Upper lobe of left lung (tissue), 6 donors: ENCODE measurements around the gene SLC4A7. TPM values are rescaled to one million over a fixed set of nuclear protein-coding genes. Genes with fewer than 3 reads are reported as not detected.

Source experiments
- ATAC-seq, 2 donors: fragments of 200-7000 bp; cut with Tn5 transposase; one replicate each; pipeline ENCODE4 v1.9.1; 2022; ENCODE audit warnings: mild to moderate bottlenecking in 2 of 2, moderate library complexity in 2 of 2; ENCODE audit not compliant: low FRiP score in 2 of 2
- DNase-seq, 2 donors: peaks; one replicate each; pipeline ENCODE4 v3.0.0-alpha.2; 2019 to 2020
- H3K27ac ChIP-seq, 4 donors: fragments of 200-600 bp; sonication (generic); one replicate each; pipeline ENCODE4 v1.5.1; 2016 to 2019
- H3K27me3 ChIP-seq, 4 donors: fragments of 200-600 bp; sonication (generic); one replicate each; pipeline ENCODE4 v1.5.1; 2017 to 2019
- H3K36me3 ChIP-seq, 4 donors: fragments of 200-600 bp; sonication (generic); one replicate each; pipeline ENCODE4 v1.5.1; 2016 to 2019
- H3K4me1 ChIP-seq, 4 donors: fragments of 200-600 bp; sonication (generic); one replicate each; pipeline ENCODE4 v1.5.1; 2018 to 2019
- H3K4me3 ChIP-seq, 4 donors: fragments of 200-600 bp; sonication (generic); one replicate each; pipeline ENCODE4 v1.5.1; 2017 to 2019; ENCODE audit warnings: mild to moderate bottlenecking in 2 of 4, moderate library complexity in 1 of 4
- H3K9me3 ChIP-seq, 4 donors: fragments of 200-600 bp; sonication (generic); one replicate each; pipeline ENCODE4 v1.5.1; 2018 to 2019
- EP300 ChIP-seq, 4 donors: sonication (generic); formaldehyde crosslinking; IDR thresholded peaks; one replicate each; pipeline ENCODE4 v1.5.1; 2017; ENCODE audit warnings: antibody characterized with exemption in 4 of 4, control low read depth in 2 of 4
- POLR2A ChIP-seq, 4 donors: fragments of 450-650 bp; IDR thresholded peaks; one replicate each; pipeline ENCODE4 v1.5.1; 2016 to 2017; ENCODE audit warnings: antibody characterized with exemption in 4 of 4, mild to moderate bottlenecking in 2 of 4
- POLR2AphosphoS5 ChIP-seq, 2 donors: sonication (generic); formaldehyde crosslinking; IDR thresholded peaks; one replicate each; pipeline ENCODE4 v1.5.1; 2017; ENCODE audit warnings: antibody characterized with exemption in 2 of 2
- WGBS, 2 donors: methylation state at CpG; one replicate each; pipeline ENCODE4 v1.1.5; 2017 to 2018; 5-methylcytosine and 5-hydroxymethylcytosine counted together
- total RNA-seq, 6 donors: library from RNA; depleted of rRNA in 4 of 6; stranded (reverse); fragments of >200 nt in 4 of 6; gene quantifications; one replicate each; pipeline versions ENCODE4 v1.1.0 to v1.2.1, GENCODE V29; 2016 to 2021
- TF ChIP-seq, protein P1 (sequence below), 6 experiments: fragments of 450-650 bp in 4 of 6; fragments of 200-600 bp in 2 of 6; sonication (generic) in 2 of 6; IDR thresholded peaks; one replicate each; pipeline ENCODE4 v1.5.1; 2016 to 2019; ENCODE audit warnings: antibody characterized with exemption in 6 of 6
- donor health status: DM: no; HTN: no; CAD: no; lungs with moderate emphysema.
- donor health status: DM: no; HTN: yes; CAD: no; lungs with severe emphysema.

Gene SLC4A7
- total RNA-seq, 6 donors from 2014 or later: 11.8 to 40.5 (median 19.6) TPM

- Histone ChIP-seq H3K4me1 (peaks cover 18 to 30% (median 22%) of the 10 kb centered on the region in 4 donors), H3K27ac (no peak overlapping the region), H3K27me3 (no peaks in the 10 kb centered on the region), H3K36me3 (no peaks in the 10 kb centered on the region), H3K4me3 (no peak overlapping the region), H3K9me3 (no peaks in the 10 kb centered on the region)
- TF ChIP-seq, protein P1, sequence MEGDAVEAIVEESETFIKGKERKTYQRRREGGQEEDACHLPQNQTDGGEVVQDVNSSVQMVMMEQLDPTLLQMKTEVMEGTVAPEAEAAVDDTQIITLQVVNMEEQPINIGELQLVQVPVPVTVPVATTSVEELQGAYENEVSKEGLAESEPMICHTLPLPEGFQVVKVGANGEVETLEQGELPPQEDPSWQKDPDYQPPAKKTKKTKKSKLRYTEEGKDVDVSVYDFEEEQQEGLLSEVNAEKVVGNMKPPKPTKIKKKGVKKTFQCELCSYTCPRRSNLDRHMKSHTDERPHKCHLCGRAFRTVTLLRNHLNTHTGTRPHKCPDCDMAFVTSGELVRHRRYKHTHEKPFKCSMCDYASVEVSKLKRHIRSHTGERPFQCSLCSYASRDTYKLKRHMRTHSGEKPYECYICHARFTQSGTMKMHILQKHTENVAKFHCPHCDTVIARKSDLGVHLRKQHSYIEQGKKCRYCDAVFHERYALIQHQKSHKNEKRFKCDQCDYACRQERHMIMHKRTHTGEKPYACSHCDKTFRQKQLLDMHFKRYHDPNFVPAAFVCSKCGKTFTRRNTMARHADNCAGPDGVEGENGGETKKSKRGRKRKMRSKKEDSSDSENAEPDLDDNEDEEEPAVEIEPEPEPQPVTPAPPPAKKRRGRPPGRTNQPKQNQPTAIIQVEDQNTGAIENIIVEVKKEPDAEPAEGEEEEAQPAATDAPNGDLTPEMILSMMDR (IDR thresholded peaks at IDR 0.05): peak; percentile 32 to 55 (median 43)
- no peak for TF ChIP-seq EP300 (IDR thresholded peaks at IDR 0.05)
- DNase-seq (peak in 1 of 2 donors; percentile 58), ATAC-seq (peak; percentile 77 to 84)
- WGBS, 2 donors: 18 to 40% methylated on average over 1 of the region's 1 CpG
Observed at GRCh38 chr3:27357665-27358258, 126.4 kb downstream of the SLC4A7 start.

GRCh38 chr3:27356976-27357375 is 127.2 kb downstream of the SLC4A7 start:
- ATAC-seq (no peak), DNase-seq (no peak)
- H3K4me3 ChIP-seq: no peak overlapping the region
- no peaks in the 10 kb centered on the region for H3K36me3 ChIP-seq
- 73% methylated on average over 3 of the region's 3 CpGs for WGBS, 2 donors
- H3K4me1 ChIP-seq: peaks cover 18 to 30% (median 22%) of the 10 kb centered on the region in 4 donors
- no peaks in the 10 kb centered on the region for H3K27me3 ChIP-seq
- H3K9me3 ChIP-seq: no peaks in the 10 kb centered on the region
- TF ChIP-seq, protein P1 (IDR thresholded peaks at IDR 0.05): no peak
- no peak for TF ChIP-seq POLR2A (IDR thresholded peaks at IDR 0.05)
- TF ChIP-seq EP300 (IDR thresholded peaks at IDR 0.05): no peak
- TF ChIP-seq POLR2AphosphoS5 (IDR thresholded peaks at IDR 0.05): no peak
- no peak overlapping the region for H3K27ac ChIP-seq

DNA sequence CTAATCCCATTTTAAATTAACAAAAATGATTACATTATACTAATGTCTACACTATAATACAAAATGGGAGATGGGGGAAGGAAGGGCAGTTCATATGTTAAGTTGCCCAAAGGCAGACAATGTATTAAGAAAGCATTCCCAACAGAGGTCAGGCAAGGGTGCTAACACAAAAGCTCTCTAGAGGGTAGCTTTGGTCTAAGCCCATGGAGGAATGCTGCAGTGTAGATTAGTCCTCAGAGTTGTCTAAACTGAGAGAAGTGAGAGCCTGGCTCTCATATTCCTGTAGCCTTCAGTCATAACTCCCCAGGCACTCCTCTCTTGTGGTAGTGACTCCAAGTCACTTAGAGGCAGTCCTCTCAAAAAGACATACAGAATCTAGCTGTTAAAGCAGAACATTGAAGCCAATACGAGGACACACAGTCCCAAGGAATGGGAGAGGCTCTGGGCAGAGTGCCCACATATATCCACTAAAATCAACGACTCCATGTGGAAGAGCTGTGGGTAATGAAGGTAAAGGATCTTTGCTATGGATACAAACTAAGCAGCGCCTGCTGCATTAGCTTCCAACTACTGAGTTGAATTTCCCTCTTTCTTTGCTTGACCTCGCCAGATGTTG is 129.5 kb downstream of the SLC4A7 start:
- ATAC-seq: no peak
- TF ChIP-seq POLR2A (IDR thresholded peaks at IDR 0.05) (no peak), POLR2AphosphoS5 (IDR thresholded peaks at IDR 0.05) (no peak), EP300 (IDR thresholded peaks at IDR 0.05) (no peak)
- TF ChIP-seq, protein P1 (IDR thresholded peaks at IDR 0.05): no peak
- no peaks in the 10 kb centered on the region for H3K36me3 ChIP-seq

DNA sequence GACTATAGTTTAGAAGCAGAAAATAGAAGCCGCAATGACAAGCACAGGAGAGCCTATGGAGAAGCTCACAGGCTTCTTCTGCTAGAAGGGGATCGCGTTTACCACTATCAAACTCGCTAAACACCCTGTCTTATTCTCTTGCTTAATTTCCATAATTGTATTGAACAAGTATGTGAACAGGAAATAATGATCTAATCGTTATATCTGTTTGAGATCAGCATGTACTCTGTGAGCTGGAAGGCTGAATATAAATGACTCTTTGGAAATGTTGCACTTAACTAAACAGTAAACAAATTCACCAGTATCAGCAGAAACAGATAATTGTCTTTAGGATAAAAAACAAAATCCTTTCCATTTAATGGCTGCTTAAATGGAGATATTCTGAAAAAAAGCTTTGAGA is 130.0 kb downstream of the SLC4A7 start:
- Histone ChIP-seq H3K9me3 (no peaks in the 10 kb centered on the region), H3K27me3 (no peaks in the 10 kb centered on the region), H3K36me3 (no peaks in the 10 kb centered on the region), H3K4me3 (no peak overlapping the region), H3K27ac (peak overlapping the region in 1 of 4 donors; percentile 23), H3K4me1 (peaks cover 7 to 20% (median 14%) of the 10 kb centered on the region in 4 donors)
- DNase-seq (no peak), ATAC-seq (no peak)
- TF ChIP-seq POLR2AphosphoS5 (IDR thresholded peaks at IDR 0.05): no peak
- no peak for TF ChIP-seq POLR2A (IDR thresholded peaks at IDR 0.05)
- TF ChIP-seq EP300 (IDR thresholded peaks at IDR 0.05): no peak
- TF ChIP-seq, protein P1 (IDR thresholded peaks at IDR 0.05): no peak
- 62 to 63% methylated on average over 5 of the region's 5 CpGs for WGBS, 2 donors

More for the DNA sequence above, 129.5 kb downstream of the SLC4A7 start:
- no peak overlapping the region for H3K4me3 ChIP-seq
- H3K27me3 ChIP-seq: no peaks in the 10 kb centered on the region
- no peaks in the 10 kb centered on the region for H3K9me3 ChIP-seq
- peaks cover 8 to 24% (median 16%) of the 10 kb centered on the region in 4 donors for H3K4me1 ChIP-seq
- WGBS, 2 donors: 81 to 82% methylated on average over 4 of the region's 4 CpGs
- DNase-seq: no peak
- peak overlapping the region in 2 of 4 donors; percentile 8 to 23 for H3K27ac ChIP-seq
